ENCODE measurements around the gene PLEKHO1.

Gene PLEKHO1

GRCh38 chr1:150150133-150151021 is 661 bp downstream of the PLEKHO1 start:
- peak; percentile 30 for DNase-seq

GRCh38 chr1:150151291-150152181 is 1.8 kb downstream of the PLEKHO1 start:
- peak; percentile 81 for DNase-seq

DNA sequence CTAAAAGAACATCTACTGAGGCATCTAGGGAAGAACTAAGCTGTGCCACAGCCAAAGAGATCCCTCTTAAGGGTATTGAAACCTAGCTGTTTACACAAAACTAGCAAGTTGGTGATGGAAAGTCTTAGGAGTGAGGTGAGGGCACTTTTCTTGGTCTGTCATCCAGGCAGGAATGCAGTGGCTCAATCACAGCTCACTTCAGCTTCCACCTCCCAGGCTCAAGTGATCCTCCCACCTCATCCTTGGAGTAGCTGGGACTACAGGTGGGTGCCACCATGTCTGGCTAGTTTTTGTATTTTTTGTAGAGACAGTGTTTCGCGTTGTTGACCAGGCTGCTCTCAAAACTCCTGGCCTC is 2.4 kb downstream of the PLEKHO1 start:
- DNase-seq, result no peak

GRCh38 chr1:150152772-150153456 is 3.2 kb downstream of the PLEKHO1 start:
- no peak for DNase-seq

DNA sequence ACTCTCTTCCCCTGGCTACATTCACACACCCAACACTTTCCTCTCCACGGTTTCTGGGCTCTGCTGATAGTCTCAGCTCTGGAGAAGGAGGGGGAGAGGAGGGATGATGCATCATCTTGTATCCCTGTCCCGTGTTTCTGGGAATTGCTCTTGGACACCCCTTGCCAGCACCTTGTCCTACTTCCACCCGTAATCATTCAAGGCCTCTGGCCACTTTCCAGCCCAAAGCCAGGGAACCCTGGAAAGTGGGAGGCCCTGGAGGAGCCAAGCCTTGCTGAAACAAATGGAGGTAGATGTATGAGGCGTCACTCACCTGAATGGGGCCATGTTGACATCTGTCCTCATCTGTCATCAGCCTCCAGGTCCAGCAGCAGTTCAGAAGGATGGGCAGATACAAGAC is 4.4 kb downstream of the PLEKHO1 start:
- no peak for DNase-seq

DNA sequence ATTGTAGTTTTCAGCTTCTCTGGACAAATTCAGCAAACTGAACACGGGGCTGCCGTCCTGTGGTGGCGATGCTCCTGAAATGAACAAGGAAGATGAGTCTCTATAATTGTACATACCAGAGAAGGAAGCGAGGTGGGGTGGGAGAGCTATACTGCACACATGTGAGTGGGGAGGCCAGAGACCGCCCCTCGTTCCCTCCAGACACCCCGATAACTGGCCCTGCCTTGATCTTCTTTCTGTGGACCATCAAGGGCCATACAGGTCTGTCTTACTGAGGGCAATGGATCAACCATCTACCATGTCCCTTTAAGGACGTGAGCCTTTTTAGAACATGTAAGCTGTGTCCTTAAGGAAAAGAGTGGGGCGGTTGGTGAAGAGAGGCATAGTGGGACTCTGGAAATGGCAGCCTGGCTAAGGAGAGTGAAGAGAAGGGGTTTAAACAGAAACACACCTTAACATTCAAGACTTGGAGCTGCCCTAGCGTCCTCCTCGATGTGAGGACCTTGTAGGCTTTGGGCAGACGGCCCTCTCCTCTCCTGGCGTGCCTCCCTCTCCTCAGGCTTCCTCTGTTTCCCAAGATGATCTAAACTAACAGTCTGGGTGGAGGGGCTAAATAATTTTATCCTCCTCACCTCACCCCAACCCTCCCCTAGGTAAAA is 5.8 kb downstream of the PLEKHO1 start:
- no peak for DNase-seq

GRCh38 chr1:150156868-150157603 is 7.3 kb downstream of the PLEKHO1 start:
- no peak for DNase-seq

GRCh38 chr1:150159550-150159949 is 9.8 kb downstream of the PLEKHO1 start:
- no peak for DNase-seq

- no peak for DNase-seq
Measured at GRCh38 chr1:150160964-150161621, 11.4 kb downstream of the PLEKHO1 start.

DNA sequence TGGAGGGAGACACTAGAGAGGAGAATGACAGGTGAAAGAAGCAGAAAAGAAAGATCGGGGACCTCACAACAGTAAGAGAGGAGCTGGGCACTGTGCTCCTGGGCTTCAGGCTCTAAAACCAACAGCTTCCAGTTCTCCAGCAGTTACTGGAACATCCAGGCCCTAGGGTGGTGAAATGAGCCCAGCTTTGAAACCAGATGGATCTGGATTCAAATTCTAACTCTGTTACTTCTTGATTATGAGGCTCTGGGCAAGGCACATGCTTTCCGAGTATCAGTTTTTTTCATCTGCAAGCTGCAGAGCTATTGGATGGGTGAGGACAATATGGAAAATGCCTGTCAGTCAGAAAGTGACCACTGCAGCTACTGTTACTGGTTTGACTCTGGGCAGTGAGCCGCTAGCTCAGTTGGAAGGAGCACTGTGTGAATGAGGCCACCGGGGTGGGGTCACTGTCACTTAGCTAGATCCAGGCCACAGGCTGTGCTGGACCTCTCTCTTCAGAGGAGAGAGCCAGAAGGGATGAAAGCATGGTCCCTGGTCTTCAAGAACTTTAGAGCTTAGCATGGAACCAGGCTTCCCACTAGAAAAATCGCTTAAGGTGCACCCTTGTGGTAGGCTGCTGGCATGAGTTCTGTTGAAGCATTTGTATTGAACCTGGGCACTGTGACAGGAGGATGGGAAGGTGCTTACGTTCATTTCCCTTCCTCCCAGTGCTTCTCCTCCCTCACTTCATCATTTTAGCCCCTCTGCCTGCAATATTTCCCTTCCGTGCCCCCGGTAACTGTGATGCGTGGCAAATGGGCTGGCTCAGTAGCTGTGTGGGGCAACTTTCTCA is 12.2 kb downstream of the PLEKHO1 start:
- DNase-seq, result no peak

- DNase-seq, result no peak
Measured at GRCh38 chr1:150162582-150162861, 12.8 kb downstream of the PLEKHO1 start.

DNA sequence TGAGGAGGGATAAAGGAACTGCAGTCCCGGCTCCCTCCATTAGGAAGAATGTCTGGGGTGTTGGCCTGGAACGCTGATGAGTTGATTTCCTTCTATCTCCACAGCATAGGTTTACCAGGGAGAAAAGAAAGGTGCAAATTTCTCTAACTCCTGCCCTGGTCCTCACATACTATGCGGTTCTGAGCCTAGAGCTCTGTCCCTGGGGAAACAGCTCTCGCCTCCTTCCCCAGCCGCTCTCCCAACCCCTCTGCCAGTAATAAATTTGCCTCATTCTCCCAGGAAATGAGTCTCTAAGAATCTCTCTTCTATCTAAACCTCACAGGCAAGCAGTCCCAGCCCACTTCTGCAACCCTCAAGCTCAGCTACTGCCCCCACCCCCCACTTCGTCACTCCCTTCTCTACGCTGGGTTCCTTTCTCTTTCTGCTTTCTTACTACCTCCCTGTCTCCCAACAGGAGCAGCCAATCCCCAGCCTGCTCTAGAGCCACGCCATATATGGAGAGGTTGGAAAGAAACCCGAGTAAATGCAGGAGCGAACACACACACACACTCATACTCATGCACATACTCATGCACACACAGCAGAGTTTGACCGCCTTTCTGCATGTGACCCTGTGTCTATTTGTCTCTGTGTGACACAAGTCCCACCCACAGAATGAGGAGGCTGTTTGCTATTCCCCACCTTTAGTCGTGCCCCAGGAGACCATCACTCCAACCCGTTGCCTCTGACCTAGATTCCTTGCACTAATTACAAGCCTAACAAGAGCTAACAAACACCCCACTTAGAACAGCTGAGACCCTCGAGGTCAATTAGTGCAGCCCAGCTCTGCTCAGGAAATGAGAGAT is 13.4 kb downstream of the PLEKHO1 start:
- DNase-seq, result no peak

- no peak for DNase-seq
Measured at GRCh38 chr1:150164224-150164623, 14.5 kb downstream of the PLEKHO1 start.

DNA sequence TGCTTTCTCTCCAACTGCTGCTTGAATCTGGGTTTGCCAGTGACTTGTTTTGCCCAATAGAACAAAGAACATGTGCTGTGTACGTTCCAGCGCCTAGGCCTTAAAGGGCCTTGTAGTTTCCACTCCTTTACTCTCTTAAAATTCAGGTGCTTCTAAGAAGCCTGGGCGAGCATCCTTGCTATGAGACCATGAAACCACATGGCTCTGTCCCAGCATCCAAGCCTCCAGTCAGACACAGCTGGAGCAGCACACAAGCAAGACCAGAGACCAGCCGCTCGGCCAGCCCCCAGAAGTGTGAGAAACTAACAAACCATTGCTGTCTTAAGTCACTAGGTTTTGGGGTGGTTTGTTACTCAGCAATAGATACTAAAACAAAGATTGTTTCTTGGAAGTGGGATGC is 15.1 kb downstream of the PLEKHO1 start:
- no peak for DNase-seq

GRCh38 chr1:150165622-150166612 is 16.2 kb downstream of the PLEKHO1 start:
- DNase-seq, result peak; percentile 63

- DNase-seq, result peak; percentile 61
Measured at GRCh38 chr1:150168960-150169601, 19.4 kb downstream of the PLEKHO1 start.

DNA sequence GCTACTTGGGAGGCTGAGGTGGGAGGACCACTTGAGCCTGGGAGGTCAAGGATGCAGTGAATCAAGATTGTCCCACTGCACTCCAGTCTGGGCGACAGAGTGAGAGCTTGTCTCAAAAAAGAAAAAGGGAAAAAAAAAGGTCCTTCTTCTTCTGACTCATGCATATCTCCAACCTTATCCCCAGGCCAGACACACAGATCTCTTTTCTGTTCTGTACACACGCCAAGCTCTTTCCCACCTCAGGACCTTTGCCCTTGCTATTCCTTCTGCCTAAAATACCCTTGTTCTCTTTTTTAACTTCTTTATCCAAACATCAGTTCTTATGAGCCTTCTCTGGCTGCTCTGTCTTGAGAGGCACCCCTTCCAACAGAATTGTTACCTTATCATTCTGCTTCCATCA is 22.1 kb downstream of the PLEKHO1 start:
- DNase-seq, result no peak

DNA sequence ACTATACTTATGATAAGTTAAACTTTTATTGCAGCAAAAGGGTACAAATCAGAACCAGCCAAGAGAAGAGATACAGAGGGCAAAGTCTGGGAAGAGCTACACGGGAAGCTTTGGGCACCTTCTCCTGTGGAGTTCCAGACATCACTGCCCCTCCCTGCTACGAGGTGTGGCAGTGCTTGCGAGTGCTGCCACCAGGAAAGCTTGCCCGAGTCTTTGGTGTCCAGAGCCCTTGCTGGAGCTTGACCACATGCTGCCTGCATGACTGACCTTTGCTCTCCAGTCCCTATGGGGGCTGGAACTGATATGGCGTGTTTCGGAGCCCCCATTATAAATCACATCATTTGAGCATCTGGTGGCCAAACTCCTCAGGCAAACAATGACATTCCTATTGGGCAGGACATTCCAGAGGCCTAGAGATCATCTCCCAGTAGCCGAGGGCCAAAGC is 23.4 kb downstream of the PLEKHO1 start:
- no peak for DNase-seq

All from CD4-positive, alpha-beta T cell treated with Interleukin-12 subunit alpha and Interleukin-12 subunit beta, for 1 hour (primary cell).